OCI-LY1 (cell line): ENCODE results near the gene TOP3B.

Experiments used
- H2AFZ ChIP-seq: fragments of 200-600 bp; sonication (generic), shearing (Covaris generic); 2 replicates; pipeline ENCODE4 v1.6.0; 2014; ENCODE audit warnings: antibody characterized with exemption, mild to moderate bottlenecking, low read length
- H3F3A ChIP-seq: fragments of 200-600 bp; sonication (generic), shearing (Covaris generic); 2 replicates; pipeline ENCODE4 v1.6.0; 2014; ENCODE audit warnings: mild to moderate bottlenecking, antibody characterized with exemption, low read length, moderate library complexity; ENCODE audit not compliant: insufficient read depth
- H3K27ac ChIP-seq: fragments of 200-600 bp; sonication (generic); 2 replicates; pipeline ENCODE4 v1.5.1; 2014; ENCODE audit warnings: low read length, mixed run types, mild to moderate bottlenecking, low read depth; ENCODE audit not compliant: poor library complexity, severe bottlenecking
- H3K27me3 ChIP-seq: fragments of 200-600 bp; sonication (generic); 2 replicates; pipeline ENCODE4 v1.6.0; 2014; ENCODE audit warnings: antibody characterized with exemption, mild to moderate bottlenecking, low read length, moderate library complexity; ENCODE audit not compliant: insufficient read depth
- H3K36me3 ChIP-seq: fragments of 200-600 bp; sonication (generic); 2 replicates; pipeline ENCODE4 v1.6.1; 2014; ENCODE audit warnings: mild to moderate bottlenecking, antibody characterized with exemption, low read length, moderate library complexity, mixed read lengths; ENCODE audit not compliant: insufficient read depth
- H3K4me1 ChIP-seq: fragments of 200-600 bp; sonication (generic); 2 replicates; pipeline ENCODE4 v1.5.1; 2014; ENCODE audit warnings: mild to moderate bottlenecking, low read length, moderate library complexity; ENCODE audit not compliant: insufficient read depth, severe bottlenecking
- H3K4me2 ChIP-seq: fragments of 200-600 bp; sonication (generic), shearing (Covaris generic); 2 replicates; pipeline ENCODE4 v1.6.1; 2014; ENCODE audit warnings: low read length
- H3K4me3 ChIP-seq: fragments of 200-600 bp; sonication (generic); 2 replicates; pipeline ENCODE4 v1.5.1; 2014; ENCODE audit warnings: low read length, low read depth, mild to moderate bottlenecking, mixed read lengths; ENCODE audit not compliant: poor library complexity, severe bottlenecking
- H3K79me2 ChIP-seq: fragments of 200-600 bp; shearing (Covaris generic); 2 replicates; pipeline ENCODE4 v1.6.1; 2016; ENCODE audit warnings: mixed run types, low read length, mixed read lengths; ENCODE audit not compliant: insufficient read depth
- H3K9ac ChIP-seq: fragments of 200-600 bp; sonication (generic), shearing (Covaris generic); 2 replicates; pipeline ENCODE4 v1.6.1; 2014; ENCODE audit warnings: mild to moderate bottlenecking, low read length, mixed read lengths
- H3K9me2 ChIP-seq: fragments of 200-600 bp; sonication (generic), shearing (Covaris generic); 2 replicates; pipeline ENCODE4 v1.6.1; 2014; ENCODE audit warnings: low read depth, mild to moderate bottlenecking, low read length, mixed read lengths
- H3K9me3 ChIP-seq: fragments of 200-600 bp; shearing (Covaris generic); 2 replicates; pipeline ENCODE4 v1.6.1; 2014; ENCODE audit warnings: low read length, mixed read lengths
- H4K20me1 ChIP-seq: fragments of 200-600 bp; sonication (generic), shearing (Covaris generic); 2 replicates; pipeline ENCODE4 v1.6.0; 2016; ENCODE audit warnings: mild to moderate bottlenecking, low read length; ENCODE audit not compliant: insufficient read depth
- EZH2 ChIP-seq: fragments of 200-600 bp; sonication (generic), shearing (Covaris generic); IDR thresholded peaks from 2 replicates; pipeline ENCODE4 v1.8.0; 2017; ENCODE audit warnings: borderline replicate concordance, mixed run types, mild to moderate bottlenecking, antibody characterized with exemption, low read length, moderate library complexity, mixed read lengths
- TF ChIP-seq, protein P1 (sequence below): fragments of 200-600 bp; sonication (generic), shearing (Covaris generic); IDR thresholded peaks from 2 replicates; pipeline ENCODE4 v1.5.1; 2017; ENCODE audit warnings: mild to moderate bottlenecking, antibody characterized with exemption, low read length, moderate library complexity, mixed read lengths

TOP3B gene

DNA sequence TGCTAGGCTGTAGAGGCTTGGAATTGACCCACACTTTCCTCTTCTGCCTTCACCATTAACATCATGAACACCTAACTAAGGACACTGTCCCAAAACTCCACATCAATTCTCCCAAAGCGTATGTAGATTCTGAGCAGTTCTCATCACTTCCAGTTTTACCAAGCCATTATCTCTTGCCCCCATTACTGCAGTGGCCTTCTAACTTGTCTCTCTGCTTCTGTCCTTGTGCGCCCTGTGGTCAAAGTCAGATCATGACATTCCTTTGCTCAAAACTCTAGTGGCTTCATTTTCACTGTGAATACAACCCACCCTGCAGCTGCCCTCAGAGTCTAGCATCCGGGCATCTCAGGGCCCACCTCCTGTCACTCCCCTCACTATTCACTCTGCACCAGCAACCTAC is 13.1 kb upstream of the TOP3B start:
- Histone ChIP-seq H3K4me2 (no peak overlapping the region), H3F3A (no peaks in the 10 kb centered on the region), H3K27me3 (no peaks in the 10 kb centered on the region), H3K27ac (no peak overlapping the region), H3K4me1 (no peaks in the 10 kb centered on the region), H3K36me3 (peaks cover 39% of the 10 kb centered on the region), H2AFZ (no peak overlapping the region), H3K79me2 (no peaks in the 10 kb centered on the region), H3K9me3 (no peaks in the 10 kb centered on the region), H3K9ac (no peak overlapping the region), H4K20me1 (no peaks in the 10 kb centered on the region), H3K9me2 (no peaks in the 10 kb centered on the region), H3K4me3 (no peak overlapping the region)
- TF ChIP-seq, protein P1, sequence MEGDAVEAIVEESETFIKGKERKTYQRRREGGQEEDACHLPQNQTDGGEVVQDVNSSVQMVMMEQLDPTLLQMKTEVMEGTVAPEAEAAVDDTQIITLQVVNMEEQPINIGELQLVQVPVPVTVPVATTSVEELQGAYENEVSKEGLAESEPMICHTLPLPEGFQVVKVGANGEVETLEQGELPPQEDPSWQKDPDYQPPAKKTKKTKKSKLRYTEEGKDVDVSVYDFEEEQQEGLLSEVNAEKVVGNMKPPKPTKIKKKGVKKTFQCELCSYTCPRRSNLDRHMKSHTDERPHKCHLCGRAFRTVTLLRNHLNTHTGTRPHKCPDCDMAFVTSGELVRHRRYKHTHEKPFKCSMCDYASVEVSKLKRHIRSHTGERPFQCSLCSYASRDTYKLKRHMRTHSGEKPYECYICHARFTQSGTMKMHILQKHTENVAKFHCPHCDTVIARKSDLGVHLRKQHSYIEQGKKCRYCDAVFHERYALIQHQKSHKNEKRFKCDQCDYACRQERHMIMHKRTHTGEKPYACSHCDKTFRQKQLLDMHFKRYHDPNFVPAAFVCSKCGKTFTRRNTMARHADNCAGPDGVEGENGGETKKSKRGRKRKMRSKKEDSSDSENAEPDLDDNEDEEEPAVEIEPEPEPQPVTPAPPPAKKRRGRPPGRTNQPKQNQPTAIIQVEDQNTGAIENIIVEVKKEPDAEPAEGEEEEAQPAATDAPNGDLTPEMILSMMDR = no peak
- TF ChIP-seq EZH2 = no peak

DNA sequence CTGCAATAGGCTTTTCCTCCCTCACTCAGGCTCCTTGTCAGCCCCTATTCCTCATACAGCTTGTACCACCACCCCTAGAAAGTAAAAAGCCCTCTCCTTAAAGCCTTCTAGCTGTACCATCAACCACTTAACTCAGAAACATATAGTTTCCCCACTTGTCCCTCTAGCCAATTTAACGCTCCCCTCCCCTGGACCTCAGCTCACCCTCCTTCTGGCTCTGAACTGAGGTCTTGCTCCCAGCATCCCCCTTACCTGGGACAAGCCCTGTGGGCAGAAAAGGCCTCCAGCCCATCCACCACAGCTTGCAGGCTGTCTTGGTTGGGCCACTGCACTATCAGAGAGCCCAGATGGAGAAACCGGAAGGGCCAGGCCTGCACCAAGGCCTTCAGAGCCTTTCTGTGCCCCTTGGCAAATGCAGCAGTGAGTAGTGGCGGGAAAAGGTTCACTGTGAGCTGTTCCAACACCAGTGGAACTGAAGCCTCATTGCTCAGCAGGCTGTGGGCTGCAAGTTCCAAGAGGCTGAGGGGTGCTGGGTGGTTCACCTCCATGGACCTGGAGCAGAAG is 12.4 kb upstream of the TOP3B start:
- no peak for TF ChIP-seq EZH2
- TF ChIP-seq, protein P1 = no peak
- H3K9me3 ChIP-seq = no peaks in the 10 kb centered on the region
- H3K9ac ChIP-seq = no peak overlapping the region
- H3F3A ChIP-seq = no peaks in the 10 kb centered on the region
- no peaks in the 10 kb centered on the region for H3K27me3 ChIP-seq
- H3K9me2 ChIP-seq = no peaks in the 10 kb centered on the region
- H3K4me1 ChIP-seq = no peaks in the 10 kb centered on the region
- H3K36me3 ChIP-seq = peaks cover 46% of the 10 kb centered on the region
- H3K4me3 ChIP-seq = no peak overlapping the region
- H3K27ac ChIP-seq = no peak overlapping the region
- no peaks in the 10 kb centered on the region for H4K20me1 ChIP-seq
- no peak overlapping the region for H2AFZ ChIP-seq
- no peak overlapping the region for H3K4me2 ChIP-seq
- no peaks in the 10 kb centered on the region for H3K79me2 ChIP-seq

DNA sequence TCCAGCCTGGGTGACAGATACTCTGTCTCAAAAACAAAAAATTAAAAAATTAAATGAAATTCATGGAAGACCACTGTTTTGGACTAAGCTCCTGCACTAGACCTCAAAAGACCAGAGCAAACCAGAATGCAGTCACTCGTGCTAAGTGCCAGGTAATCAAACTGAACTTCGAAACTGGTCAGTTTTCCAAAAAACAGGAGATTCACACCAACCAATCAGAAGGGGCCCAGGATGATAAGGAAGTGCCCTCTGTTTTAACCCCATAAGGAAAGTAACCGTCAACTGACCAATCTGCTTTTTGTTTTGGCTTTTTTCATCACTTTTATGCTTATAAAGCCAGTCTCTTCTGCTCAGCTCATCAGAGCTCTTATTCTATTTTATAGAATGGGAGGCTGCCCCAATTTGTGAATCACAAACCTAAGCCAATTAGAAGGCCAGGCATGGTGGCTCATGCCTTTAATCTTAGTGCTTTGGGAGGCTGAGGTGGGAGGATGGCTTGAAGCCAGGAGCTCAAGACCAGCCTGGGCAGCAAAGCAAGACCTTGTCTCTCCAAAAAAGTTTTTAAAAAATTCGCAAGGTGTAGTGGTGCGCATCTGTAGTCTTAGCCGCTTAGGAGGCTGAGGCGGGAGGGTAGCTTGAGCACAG is 10.1 kb upstream of the TOP3B start:
- Histone ChIP-seq H4K20me1 (no peaks in the 10 kb centered on the region), H3K4me2 (no peak overlapping the region), H3K4me1 (no peaks in the 10 kb centered on the region), H3K9me2 (no peaks in the 10 kb centered on the region), H3K36me3 (peaks cover 57% of the 10 kb centered on the region), H2AFZ (no peak overlapping the region), H3K9me3 (no peaks in the 10 kb centered on the region), H3K27ac (no peak overlapping the region), H3F3A (no peaks in the 10 kb centered on the region), H3K4me3 (no peak overlapping the region), H3K79me2 (no peaks in the 10 kb centered on the region), H3K9ac (no peak overlapping the region), H3K27me3 (no peaks in the 10 kb centered on the region)
- TF ChIP-seq, protein P1 = no peak
- no peak for TF ChIP-seq EZH2
